HG03135 (cell line): ENCODE data around the gene IRS2.
"Not testable (repeated sequence)": the region's sequence is repeated elsewhere in the genome, so short reads cannot be mapped to it uniquely, and the experiment has no call there.

ENCODE experiments used
- ATAC-seq: cut with Tn5 transposase; IDR thresholded peaks from one replicate; pipeline ENCODE4 v1.9.1; 2021; ENCODE audit warnings: mild to moderate bottlenecking, moderate library complexity; ENCODE audit not compliant: unreplicated experiment

The IRS2 gene

DNA sequence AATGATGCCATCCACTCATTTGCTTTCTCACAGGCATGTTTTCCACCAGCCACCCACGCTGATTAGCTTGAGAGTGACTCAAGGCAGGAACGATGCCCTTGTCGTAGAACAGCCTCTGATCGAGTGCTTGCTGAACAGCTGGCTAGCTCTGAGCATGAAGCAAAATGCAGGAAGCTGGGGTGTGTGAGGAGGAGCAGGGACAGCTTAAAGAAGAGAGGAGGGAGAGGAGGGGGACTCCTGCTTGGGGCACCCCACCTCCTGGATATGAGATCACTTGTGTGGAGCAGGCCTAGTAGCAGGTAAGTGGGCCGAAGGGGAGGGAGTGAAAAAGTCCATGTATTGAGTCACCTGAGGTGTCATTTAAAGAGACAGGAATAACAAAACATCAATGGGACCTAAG lies 48.8 kb downstream of the IRS2 start:
- no peak for ATAC-seq

DNA sequence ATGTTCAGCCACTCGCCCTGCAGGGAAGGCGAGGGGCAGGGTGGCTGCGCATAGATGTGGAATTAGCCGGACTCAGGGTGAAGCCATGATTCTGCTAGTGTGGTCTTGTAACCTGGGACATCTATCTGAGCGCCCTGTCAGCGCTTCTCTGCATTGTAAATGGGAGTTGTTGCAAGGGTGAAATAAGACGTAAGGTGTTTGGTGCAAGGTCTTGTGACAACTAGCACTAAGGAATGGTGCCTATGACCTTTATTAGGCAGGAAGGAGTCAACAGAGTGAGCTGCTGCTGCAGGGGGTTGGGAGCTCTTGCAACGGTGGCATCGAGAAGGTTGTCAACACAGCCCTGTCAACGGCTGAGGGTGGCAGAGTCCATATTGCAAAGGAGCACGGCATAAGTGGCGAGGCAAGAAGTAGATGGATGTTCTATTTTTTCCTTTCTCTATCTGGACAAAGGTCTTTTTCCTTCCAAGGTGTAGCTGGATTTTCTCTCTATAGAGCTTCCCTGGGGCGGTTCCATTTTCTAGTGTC lies 49.3 kb downstream of the IRS2 start:
- no peak for ATAC-seq

DNA sequence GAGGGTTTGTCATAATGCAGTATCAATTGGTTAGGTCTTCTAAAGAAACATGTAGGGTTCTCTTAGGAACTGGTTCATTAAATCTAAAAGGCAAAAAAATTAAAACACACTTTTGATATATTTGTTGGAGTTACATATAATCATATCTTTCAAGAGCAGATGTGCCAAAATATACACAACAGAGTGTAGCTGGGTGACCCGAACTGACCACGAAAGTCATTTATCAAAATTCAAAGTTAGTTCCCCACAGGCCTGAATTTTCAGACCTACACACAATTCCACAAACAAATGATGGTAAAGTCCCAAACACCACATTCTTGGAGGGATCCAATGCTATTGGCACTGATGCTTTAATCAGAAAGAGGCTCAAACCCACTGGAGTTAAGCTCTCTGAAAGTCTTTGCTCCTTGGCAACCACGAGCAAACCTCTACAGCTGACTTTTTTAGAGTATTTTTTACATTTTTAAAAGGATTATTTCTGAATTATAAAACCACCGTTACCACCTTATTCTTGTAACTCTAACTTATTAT lies 50.9 kb downstream of the IRS2 start:
- no peak for ATAC-seq

DNA sequence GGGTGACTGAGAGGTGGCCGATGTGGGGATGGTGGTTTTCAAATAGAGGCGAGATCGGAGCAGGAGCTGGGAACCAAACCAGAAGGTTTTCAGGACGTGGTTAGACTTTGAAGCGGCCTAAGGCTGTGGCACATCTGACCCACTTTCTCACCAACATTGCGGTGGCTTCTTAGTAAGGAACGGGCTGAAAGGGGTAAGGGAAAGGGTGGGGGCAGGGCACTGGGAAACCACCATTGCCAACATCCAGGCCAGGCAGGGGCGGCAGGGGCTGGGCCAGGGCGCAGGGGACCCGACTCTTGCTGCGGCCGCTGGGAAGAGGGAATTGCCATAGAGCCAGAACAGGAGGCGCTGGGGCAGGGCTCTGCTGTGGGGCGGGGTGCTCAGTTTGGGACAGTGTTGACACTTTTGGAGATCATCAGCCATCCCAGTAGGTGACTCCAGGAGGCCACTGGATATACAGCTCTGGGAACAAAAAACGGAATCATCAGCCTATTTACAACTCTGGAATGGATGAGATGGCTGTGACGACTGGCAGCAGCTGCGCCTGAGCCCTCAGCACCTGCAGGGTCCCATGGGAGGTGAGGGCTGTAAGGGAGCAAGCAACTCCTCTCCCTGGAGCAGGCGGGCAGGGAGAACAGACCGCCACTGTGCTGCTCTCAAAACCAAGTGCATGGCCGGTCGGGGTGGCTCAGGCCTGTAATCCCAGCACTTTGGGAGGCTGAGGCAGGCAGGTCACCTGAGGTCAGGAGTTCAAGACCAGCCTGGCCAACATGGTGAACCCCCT lies 52.2 kb downstream of the IRS2 start:
- ATAC-seq, result no peak

DNA sequence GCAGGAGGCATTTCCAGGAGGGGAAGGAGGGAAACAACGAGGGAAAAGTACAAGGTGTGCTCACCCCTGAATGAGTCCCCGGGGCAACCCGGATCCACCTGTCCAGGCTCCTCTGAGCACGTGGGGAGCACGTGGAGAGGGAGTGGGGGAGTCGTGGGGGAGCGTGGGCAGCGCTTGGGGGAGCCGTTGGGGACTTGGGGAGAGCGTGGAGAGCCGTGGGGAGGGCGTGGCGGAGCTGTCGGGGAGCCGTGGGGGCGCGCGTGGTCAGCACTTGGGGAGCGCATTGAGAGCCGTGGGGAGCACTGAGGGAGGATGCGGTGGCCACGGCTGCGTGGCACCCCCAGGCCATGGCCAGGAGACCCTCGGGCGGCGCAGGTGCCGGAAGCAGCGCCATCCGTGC lies 52.8 kb downstream of the IRS2 start:
- ATAC-seq, result no peak

DNA sequence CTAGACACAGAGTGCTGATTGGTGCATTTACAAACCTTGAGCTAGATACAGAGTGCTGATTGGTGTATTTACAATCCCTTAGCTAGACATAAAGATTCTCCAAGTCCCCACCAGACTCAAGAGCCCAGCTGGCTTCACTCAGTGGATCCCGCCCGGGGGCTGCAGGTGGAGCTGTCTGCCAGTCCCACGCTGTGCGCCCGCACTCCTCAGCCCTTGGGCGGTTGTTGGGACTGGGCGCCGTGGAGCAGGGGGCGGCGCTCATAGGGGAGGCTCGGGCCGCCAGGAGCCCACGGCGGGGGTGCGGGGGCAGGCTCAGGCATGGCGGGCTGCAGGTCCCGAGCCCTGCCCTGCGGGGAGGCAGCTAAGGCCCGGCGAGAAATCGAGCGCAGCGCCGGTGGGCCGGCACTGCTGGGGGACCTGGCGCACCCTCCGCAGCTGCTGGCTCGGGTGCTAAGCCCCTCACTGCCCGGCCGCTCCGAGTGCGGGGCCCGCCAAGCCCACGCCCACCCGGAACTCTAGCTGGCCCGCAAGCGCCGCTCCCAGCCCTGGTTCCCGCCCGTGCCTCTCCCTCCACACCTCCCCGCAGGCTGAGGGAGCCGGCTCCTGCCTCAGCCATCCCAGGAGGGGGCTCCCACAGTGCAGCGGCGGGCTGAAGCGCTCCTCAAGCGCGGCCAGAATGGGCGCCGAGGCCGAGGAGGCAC lies 53.8 kb downstream of the IRS2 start:
- not testable (repeated sequence) for ATAC-seq

DNA sequence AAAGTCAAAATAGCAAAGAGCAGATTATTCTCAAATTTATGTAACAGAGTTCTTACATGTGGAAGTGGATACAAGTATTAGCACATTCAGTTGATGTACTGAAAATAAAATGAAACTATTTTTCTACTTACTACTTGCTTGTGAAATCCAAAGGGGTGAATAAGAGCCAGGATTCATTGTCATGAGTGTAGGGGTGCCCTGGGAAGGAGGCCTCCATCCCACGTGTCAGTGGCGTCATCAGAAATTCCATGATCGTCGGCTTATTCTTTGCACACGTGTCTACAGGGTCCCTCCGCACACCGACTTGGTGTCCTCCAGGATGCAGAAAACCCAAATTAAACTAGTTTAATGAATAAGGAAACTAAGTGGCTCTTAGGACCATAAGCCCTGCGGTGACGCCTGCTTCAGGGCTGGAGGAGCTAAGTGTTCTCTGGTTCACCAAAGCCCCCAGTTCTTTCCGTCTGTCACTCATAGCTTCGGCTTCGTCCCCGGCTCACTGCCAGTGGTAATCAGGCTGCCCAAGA lies 55.5 kb downstream of the IRS2 start:
- ATAC-seq, result no peak

DNA sequence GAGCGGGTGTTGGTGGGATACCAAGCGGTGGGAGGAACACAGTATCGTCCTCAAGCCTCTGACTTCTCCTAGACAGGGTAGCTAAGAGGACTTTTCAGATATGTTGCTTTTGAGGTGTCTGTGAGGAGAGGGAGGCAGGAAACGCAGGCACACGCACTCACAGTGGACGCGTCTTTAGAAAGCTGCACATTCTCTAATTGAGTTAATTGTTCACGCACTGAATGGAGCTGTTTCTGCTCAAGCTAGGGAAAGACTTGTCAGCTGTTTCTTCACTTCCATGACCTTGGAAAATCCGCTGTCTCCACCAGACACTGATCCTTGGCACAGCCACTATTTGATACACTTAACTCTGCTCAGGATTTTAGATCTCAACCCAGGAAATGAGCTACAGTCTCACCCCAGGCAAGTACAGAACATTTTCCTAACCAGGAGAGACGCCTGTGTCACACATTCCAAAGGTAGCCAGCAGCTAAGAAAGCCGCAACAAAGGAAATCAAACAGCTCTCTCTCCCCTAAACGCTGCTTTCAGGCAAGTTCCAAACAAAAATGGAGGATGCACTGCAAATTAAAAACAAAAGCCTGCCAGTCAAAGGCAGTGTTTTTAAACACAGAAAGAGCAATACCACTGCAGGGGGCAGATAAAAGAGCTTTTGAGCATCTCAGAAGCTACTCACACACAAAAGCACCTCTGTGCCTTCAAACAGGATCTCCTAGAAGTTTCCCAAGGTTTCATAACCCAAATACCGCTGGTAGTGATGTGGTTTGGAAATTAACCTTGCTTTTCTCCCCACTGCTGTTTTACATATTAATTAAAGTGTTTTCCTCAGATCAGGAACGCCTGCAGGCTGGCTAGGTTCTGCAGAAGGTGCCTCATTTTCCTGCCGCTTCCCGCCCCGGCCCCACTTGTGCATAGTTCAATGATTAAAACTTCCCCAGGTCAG lies 57.3 kb downstream of the IRS2 start:
- no peak for ATAC-seq

DNA sequence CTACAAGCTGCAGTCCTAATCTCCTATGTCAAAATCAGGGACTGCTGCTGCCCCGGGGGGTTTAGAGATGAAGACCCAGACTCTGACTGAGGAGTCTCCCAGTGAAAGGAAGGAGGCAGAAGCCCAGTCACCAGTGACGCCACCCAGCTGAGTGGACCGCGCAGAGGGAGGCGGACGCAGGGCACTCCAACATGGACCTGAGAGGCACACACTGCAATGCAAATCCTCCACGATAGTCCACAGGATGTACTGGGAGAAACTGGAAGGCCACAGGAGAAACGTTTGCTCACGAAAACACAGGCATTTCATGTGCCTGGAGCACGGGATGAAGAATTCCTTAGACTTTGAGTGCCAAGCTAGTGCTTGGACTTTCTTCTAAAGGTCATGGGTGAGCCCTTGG lies 58.3 kb downstream of the IRS2 start:
- ATAC-seq, result no peak

DNA sequence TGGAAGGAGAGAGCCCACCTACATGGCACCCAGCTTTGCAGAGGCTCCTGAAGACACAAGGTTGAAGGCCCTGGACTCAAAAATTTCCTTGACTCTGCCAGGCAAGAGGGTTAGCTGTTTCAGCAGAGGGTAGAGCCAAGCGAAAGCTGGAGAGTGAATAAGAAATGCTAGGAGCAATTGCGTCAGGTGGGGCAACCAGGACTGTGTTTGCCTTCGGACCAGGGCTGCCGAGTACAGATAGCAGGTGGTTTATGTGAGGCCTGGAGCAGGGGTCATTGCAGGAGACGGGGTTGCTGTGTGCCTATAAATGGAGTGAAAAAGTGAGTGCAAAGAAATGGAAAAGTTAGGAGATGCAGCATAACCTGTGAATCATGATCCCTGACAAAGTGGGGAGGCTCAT lies 59.1 kb downstream of the IRS2 start:
- ATAC-seq, result no peak

DNA sequence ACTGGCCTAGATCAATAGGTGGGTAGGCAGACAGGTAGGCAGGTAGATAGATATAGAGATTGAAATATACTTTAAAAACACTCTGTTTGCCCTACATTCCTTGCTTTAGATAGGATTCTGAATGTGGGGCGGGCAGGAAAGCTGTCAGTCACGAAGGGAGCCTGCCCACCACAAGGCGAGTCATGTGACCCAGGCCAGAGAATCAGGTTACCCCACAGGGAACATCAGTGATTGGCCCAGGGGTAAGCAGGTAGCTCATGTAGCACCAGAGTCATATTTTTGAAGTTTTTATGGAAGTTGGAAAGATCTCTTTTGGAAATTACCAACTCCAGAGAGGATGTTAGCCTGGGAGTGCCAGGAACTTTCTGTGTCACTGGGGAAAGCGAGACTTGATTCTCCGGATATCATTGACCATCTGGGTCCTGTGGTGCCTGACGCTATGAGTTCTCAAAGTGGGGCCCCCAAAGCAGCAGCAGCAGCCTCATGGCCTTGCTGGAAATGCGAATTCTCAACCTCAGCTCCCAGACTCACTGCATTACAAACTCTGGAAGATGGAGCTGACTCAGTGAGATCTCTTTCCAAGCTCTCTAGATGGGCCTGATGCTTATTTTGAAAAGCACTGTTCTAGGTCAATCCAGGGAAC lies 60.3 kb downstream of the IRS2 start:
- no peak for ATAC-seq

DNA sequence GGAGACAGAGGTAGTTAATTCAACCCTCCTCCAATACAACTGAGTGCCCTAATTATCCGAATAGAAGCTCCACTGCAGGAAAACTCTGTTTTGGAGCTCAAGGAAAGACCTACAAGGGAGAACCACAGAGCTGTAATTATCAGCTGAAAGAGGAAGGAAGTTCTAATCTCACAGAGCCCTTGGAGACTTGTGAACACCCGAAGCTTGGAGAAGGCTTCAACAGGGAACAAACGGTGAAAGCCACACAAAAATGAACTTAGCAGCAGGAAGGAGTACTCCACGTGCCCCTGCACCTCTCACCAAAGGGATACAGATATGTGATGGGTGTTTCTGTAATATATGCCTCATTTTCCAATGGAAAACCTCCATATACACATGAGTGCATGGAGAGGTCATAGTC lies 61.1 kb downstream of the IRS2 start:
- no peak for ATAC-seq

DNA sequence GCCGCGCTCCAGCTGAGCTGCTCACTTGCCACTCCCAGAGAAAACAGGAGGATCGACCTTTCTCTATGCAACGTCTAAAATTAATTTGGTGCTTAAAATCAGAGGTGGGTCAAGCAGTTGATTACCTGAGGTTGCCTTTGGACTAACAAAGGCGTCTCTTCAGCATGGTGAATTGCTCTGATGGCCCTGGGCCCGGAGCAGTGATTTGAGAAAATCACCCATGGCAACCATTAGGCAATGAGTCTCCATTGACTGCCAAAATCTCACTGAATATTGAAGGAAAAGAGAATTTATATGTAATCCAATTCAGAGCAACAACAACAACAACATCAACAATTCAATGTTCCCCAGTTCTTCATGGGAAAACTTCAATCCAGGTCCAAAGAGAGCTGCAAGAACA lies 61.8 kb downstream of the IRS2 start:
- ATAC-seq, result no peak

DNA sequence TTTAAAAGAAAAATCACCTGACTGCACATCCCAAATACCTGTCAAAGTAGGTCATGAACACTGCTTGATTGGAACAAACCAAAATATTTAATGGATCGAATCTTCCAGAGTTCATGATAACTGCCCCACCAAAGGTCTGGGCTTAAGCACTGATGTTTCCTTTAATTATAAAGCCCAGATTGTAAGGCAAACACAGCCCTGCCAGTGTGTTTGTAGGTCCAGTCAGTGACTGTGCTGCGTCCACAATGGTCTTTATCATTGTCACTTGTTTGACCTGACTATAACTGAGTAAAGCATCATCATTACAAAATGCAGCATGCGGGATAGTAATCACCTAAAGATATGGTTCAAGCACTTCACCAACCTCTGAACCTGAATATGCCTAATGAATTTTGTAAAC lies 63.3 kb downstream of the IRS2 start:
- no peak for ATAC-seq

DNA sequence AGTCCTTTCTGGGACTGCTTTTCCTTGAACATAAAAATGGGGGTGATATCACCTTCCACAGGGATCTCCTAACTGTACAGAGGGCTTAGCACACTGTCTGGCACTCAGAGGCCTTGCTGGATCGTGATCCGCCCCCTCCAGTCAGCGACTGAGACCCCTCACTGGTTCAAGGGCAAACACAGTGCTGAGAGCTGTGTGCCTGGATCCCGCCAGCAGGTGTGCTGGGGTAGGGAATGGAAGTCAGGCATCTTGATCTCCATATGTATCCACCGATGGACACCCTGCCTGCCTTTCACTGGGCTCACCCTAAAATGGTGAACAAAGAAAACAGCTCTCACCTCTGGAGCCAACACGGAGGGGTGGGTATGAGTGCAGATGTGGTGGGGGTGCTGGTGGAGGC lies 64.3 kb downstream of the IRS2 start:
- no peak for ATAC-seq

DNA sequence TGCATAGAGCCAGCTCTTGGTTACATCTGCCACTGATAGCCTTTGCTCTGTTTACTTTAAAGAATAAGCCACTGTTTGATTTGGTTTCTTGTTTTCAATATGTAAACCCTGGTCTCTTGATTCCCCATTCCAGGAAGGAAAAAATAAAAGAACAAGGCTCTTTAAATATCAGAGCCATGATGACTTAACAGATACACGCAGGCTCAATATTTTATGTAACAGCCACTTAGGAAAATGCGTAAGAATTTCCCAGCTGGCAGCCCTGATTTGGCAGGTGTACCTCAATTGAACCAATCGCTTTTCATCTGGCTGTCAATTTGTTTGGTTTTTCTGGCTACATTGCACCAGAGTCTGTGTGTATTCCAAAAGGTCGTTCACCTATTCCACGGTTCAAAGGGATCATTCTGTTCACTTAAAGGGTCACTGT lies 65.6 kb downstream of the IRS2 start:
- no peak for ATAC-seq

DNA sequence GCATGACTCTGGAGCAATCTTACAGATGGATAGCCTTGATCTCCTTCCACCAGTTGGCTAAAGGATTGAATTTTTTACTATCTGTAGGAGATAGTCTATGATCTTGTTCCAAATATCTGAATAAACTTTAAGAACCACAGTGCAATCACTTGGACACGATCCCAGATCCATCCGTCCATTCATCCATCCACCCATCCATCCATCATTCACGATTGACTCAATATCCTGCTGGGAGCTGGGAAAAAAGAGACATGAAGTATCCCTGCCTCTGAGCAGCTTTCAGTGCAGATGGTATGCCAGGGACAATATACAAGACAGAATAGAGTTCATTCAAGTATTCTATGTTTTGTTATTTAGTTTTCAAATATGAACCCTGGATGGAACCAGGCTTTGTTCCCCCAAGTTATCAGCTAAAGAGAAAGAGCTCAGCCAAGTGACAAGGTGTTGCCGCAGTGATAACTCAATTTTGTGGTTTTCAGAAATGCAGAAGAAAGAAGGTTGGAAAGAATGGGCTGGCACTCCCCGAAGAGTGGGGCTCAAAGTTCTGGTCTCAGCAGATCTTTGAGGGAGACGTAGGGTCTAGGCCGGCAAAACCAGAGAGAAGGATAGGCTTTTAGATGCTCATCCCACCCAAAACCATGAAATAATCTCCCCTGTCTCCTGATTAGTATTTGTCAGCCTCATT lies 66.3 kb downstream of the IRS2 start:
- no peak for ATAC-seq

DNA sequence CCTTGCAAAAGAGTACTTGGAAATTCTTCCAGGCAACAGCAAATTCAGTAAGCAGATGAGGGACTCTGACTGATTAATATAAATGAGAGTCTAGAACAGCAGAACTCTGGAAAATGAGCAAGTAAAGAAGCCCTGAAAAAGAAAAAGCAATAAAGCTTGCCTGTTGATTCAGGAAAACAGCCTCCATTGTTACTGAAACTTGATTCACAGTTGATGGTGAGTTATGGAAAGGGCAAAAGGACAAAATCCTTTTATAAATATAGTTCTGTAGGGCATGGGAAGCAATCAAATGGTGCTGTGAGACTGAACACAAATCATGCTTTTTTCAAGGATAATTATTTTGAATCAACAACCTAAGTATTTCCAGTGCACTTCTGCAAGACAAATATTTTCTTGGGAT lies 67.7 kb downstream of the IRS2 start:
- no peak for ATAC-seq

DNA sequence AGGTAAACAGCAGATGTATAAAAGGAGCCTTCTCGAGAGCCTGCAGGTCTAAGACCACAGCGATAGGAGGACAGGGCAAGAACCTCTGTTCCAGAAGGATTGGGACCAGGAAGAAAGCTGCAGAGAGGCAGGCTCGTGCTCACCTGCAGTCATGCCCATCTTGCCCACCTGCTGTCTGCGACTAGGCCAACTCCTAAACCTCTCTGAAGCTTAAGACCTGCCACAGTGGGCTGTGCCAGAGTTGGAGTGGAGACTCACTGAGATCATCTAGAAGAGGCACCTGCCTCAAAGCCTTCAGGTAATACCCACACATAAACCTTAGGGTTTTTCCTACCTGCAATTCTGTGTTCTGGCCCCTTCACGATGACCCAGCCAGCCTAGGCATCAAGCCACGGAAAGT lies 68.7 kb downstream of the IRS2 start:
- ATAC-seq, result no peak

DNA sequence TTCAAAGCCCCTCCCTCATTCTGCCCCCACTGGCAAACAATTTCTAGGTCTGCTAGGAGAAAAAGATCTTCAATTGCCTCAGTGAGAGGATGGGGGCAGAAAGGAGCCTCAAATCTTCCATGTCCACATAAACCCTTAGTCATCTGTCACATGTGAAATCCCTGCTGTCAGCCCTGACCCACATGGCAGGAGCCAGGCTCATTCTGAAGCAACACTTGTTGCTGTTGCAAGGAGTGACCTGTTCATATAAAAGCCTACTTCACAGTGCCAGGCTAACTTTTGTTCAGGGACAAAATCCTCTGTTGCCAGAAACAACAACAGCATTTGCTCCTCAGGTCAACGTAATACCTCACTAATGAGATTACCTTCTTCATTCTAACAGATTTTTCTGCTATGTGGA lies 70.5 kb downstream of the IRS2 start:
- no peak for ATAC-seq
